PC-3 (cell line): ENCODE results near the gene ENG. TPM values are rescaled to one million over a fixed set of nuclear protein-coding genes. Genes with fewer than 3 reads are reported as not detected.

Experiments used
- ATAC-seq: fragments of 200-7000 bp; cut with Tn5 transposase; 2 replicates; pipeline ENCODE4 v1.9.1; 2020; ENCODE audit warnings: mild to moderate bottlenecking, moderate library complexity
- BruUV-seq: library from RNA; stranded (reverse); fragments of 400-500 nt; replicated peaks from 2 replicates; lab custom pipeline; 2021; lab: Mats Ljungman, UMichigan
- CTCF ChIA-PET: fragments of 300-600 bp; sonication (Branson Sonifier 250); formaldehyde crosslinking; loops from one replicate; lab custom pipeline; 2022; ENCODE audit warnings: antibody characterized with exemption; lab: Charles Lee
- POLR2A ChIA-PET: fragments of 300-600 bp; sonication (Branson Sonifier 250); formaldehyde crosslinking; loops from one replicate; lab custom pipeline; 2022; ENCODE audit warnings: antibody characterized with exemption; ENCODE audit not compliant: unreplicated experiment; lab: Charles Lee
- DNase-seq: peaks from one replicate; pipeline ENCODE4 v3.0.0-alpha.2; 2015
- H2AFZ ChIP-seq: fragments of 300-600 bp; sonication (generic); 2 replicates; pipeline ENCODE4 v1.6.0; 2016; ENCODE audit warnings: antibody characterized with exemption, low read length
- H3F3A ChIP-seq: fragments of 300-600 bp; sonication (generic); one replicate; pipeline ENCODE4 v1.6.0; 2017; ENCODE audit warnings: antibody characterized with exemption, low read length, control low read depth, mild to moderate bottlenecking; ENCODE audit not compliant: unreplicated experiment
- H3K27ac ChIP-seq: fragments of 300-600 bp; sonication (generic); 2 replicates; pipeline ENCODE4 v1.5.1; 2016; ENCODE audit warnings: mild to moderate bottlenecking, low read length
- H3K27me3 ChIP-seq: fragments of 300-600 bp; sonication (generic); 2 replicates; pipeline ENCODE4 v1.6.1; 2016; ENCODE audit warnings: low read length, mixed read lengths
- H3K36me3 ChIP-seq: fragments of 300-600 bp; sonication (generic); 2 replicates; pipeline ENCODE4 v1.6.1; 2016; ENCODE audit warnings: low read depth, mixed run types, low read length, mixed read lengths
- H3K4me1 ChIP-seq: fragments of 300-600 bp; sonication (generic); 2 replicates; pipeline ENCODE4 v1.5.1; 2016; ENCODE audit warnings: low read length; ENCODE audit not compliant: insufficient read depth
- H3K4me2 ChIP-seq: fragments of 300-600 bp; sonication (generic); 2 replicates; pipeline ENCODE4 v1.6.0; 2016; ENCODE audit warnings: low read length
- H3K4me3 ChIP-seq: fragments of 300-600 bp; sonication (generic); 2 replicates; pipeline ENCODE4 v1.5.1; 2016; ENCODE audit warnings: mild to moderate bottlenecking, low read length, mixed read lengths
- H3K79me2 ChIP-seq: fragments of 300-600 bp; sonication (generic); 2 replicates; pipeline ENCODE4 v1.6.1; 2017; ENCODE audit warnings: low read length, mixed read lengths
- H3K9ac ChIP-seq: fragments of 300-600 bp; sonication (generic); 2 replicates; pipeline ENCODE4 v1.6.0; 2016; ENCODE audit warnings: mild to moderate bottlenecking, low read length
- H3K9me2 ChIP-seq: fragments of 300-600 bp; sonication (generic); replicated peaks from 2 replicates; pipeline ENCODE4 v1.6.1; 2016; ENCODE audit warnings: mixed run types, low read length, mixed read lengths
- H3K9me3 ChIP-seq: fragments of 300-600 bp; sonication (generic); 2 replicates; pipeline ENCODE4 v1.6.1; 2016; ENCODE audit warnings: low read length, mixed read lengths
- H4K20me1 ChIP-seq: fragments of 300-600 bp; sonication (generic); 2 replicates; pipeline ENCODE4 v1.6.1; 2016; ENCODE audit warnings: low read length, mixed read lengths
- CTCF ChIP-seq: fragments of 300-600 bp; sonication (generic); conservative IDR thresholded peaks from 2 replicates; pipeline ENCODE4 v1.5.1; 2017; ENCODE audit warnings: antibody characterized with exemption, low read depth, mild to moderate bottlenecking, low read length
- EZH2 ChIP-seq: fragments of 300-600 bp; sonication (generic); IDR thresholded peaks from one replicate; pipeline ENCODE4 v1.6.1; 2017; ENCODE audit warnings: antibody characterized with exemption, mild to moderate bottlenecking, low read length; ENCODE audit not compliant: unreplicated experiment
- EZH2phosphoT487 ChIP-seq: fragments of 300-600 bp; sonication (generic); IDR thresholded peaks from 2 replicates; pipeline ENCODE4 v1.6.1; 2018; ENCODE audit warnings: mild to moderate bottlenecking, antibody characterized with exemption, low read length, borderline replicate concordance
- intact Hi-C: fragments of 100-400 bp; cut with micrococcal nuclease; formaldehyde crosslinking; loops from 2 replicates; pipeline ENCODE4 v1.9.0; 2023
- total RNA-seq: library from RNA; depleted of rRNA; stranded (reverse); fragments of >200 nt; gene quantifications from 2 replicates; pipeline ENCODE4 v1.2.3, GENCODE V29; 2014

The ENG gene
- total RNA-seq, 1 experiment from 2014 or later, result 1.1 TPM

- Histone ChIP-seq H3K9me3 (no peaks in the 10 kb centered on the region), H4K20me1 (no peaks in the 10 kb centered on the region), H3F3A (no peaks in the 10 kb centered on the region), H3K4me3 (no peak overlapping the region), H2AFZ (no peak overlapping the region), H3K27ac (no peak overlapping the region), H3K36me3 (no peaks in the 10 kb centered on the region), H3K9ac (no peak overlapping the region), H3K79me2 (no peaks in the 10 kb centered on the region), H3K27me3 (no peaks in the 10 kb centered on the region), H3K4me2 (no peak overlapping the region), H3K9me2 (no peaks in the 10 kb centered on the region), H3K4me1 (peaks cover 16% of the 10 kb centered on the region)
- BruUV-seq, result no TSS peak
- no peak for DNase-seq
- POLR2A ChIA-PET, result no interaction called here
- ATAC-seq, result no peak
- CTCF ChIA-PET, result no interaction called here
- TF ChIP-seq CTCF (no peak), EZH2 (no peak)
- intact Hi-C loops, result no loop called here
These were observed 18.4 kb downstream of the ENG start for GRCh38 chr9:127835991-127836516.

- Histone ChIP-seq H3K9ac (no peak overlapping the region), H3K27me3 (no peaks in the 10 kb centered on the region), H3K36me3 (no peaks in the 10 kb centered on the region), H3K27ac (no peak overlapping the region), H3F3A (no peaks in the 10 kb centered on the region), H3K4me3 (no peak overlapping the region), H3K9me2 (no peaks in the 10 kb centered on the region), H3K9me3 (no peaks in the 10 kb centered on the region), H4K20me1 (no peaks in the 10 kb centered on the region), H3K4me2 (no peak overlapping the region), H3K4me1 (peaks cover 9% of the 10 kb centered on the region), H3K79me2 (no peaks in the 10 kb centered on the region), H2AFZ (no peak overlapping the region)
- ChIA-PET POLR2A (no interaction called here), CTCF (no interaction called here)
- ATAC-seq (no peak), DNase-seq (no peak)
- TF ChIP-seq CTCF (no peak), EZH2phosphoT487 (no peak), EZH2 (no peak)
- BruUV-seq, result no TSS peak
- intact Hi-C loops, result no loop called here
These were observed 20.9 kb downstream of the ENG start for GRCh38 chr9:127833555-127833954.

- BruUV-seq, result no TSS peak
- H3F3A ChIP-seq, result no peaks in the 10 kb centered on the region
- H3K79me2 ChIP-seq, result no peaks in the 10 kb centered on the region
- H2AFZ ChIP-seq, result no peak overlapping the region
- no peak overlapping the region for H3K4me2 ChIP-seq
- ATAC-seq (no peak), DNase-seq (no peak)
- H3K9me2 ChIP-seq, result no peaks in the 10 kb centered on the region
- POLR2A ChIA-PET, result no interaction called here
- H3K4me1 ChIP-seq, result 0 out of 2 replicates have a peak, but pooled peaks cover 3% of the 10 kb centered on the region
- intact Hi-C loops, result no loop called here
- H3K27me3 ChIP-seq, result no peaks in the 10 kb centered on the region
- TF ChIP-seq EZH2phosphoT487 (no peak), EZH2 (no peak), CTCF (no peak)
- H3K27ac ChIP-seq, result no peak overlapping the region
- H3K9me3 ChIP-seq, result no peaks in the 10 kb centered on the region
- H4K20me1 ChIP-seq, result no peaks in the 10 kb centered on the region
- no peak overlapping the region for H3K4me3 ChIP-seq
- H3K9ac ChIP-seq, result no peak overlapping the region
- CTCF ChIA-PET, result no interaction called here
- H3K36me3 ChIP-seq, result no peaks in the 10 kb centered on the region
These were observed 22.2 kb downstream of the ENG start for GRCh38 chr9:127832248-127832647.
